Glomerular visceral epithelial cell (primary cell): ENCODE measurements around the gene RAB10.
"Not testable (repeated sequence)": the region's sequence is repeated elsewhere in the genome, so short reads cannot be mapped to it uniquely, and the experiment has no call there.

Source experiments
- DNase-seq: peaks from one replicate; pipeline ENCODE4 v3.0.0-alpha.2; 2016; ENCODE audit errors: extremely low spot score

The RAB10 gene

GRCh38 chr2:26088931-26089330 lies 55.0 kb downstream of the RAB10 start:
- not testable (repeated sequence) for DNase-seq

GRCh38 chr2:26089337-26089736 lies 55.5 kb downstream of the RAB10 start:
- DNase-seq, result no peak

- no peak for DNase-seq
These were observed 61.9 kb downstream of the RAB10 start for GRCh38 chr2:26095758-26096157.

GRCh38 chr2:26099933-26100332 lies 66.0 kb downstream of the RAB10 start:
- no peak for DNase-seq

GRCh38 chr2:26100384-26100783 lies 66.5 kb downstream of the RAB10 start:
- DNase-seq, result no peak

GRCh38 chr2:26103752-26104151 lies 69.9 kb downstream of the RAB10 start:
- no peak for DNase-seq

GRCh38 chr2:26108701-26109100 lies 74.8 kb downstream of the RAB10 start:
- DNase-seq, result not testable (repeated sequence)

- DNase-seq, result no peak
These were observed 78.3 kb downstream of the RAB10 start for GRCh38 chr2:26112201-26112600.

- DNase-seq, result no peak
These were observed 80.3 kb downstream of the RAB10 start for GRCh38 chr2:26114151-26114550.

- no peak for DNase-seq
These were observed 84.8 kb downstream of the RAB10 start for GRCh38 chr2:26118682-26119081.

- no peak for DNase-seq
These were observed 85.6 kb downstream of the RAB10 start for GRCh38 chr2:26119521-26119920.

GRCh38 chr2:26122630-26123029 lies 88.7 kb downstream of the RAB10 start:
- no peak for DNase-seq

GRCh38 chr2:26123426-26123825 lies 89.5 kb downstream of the RAB10 start:
- no peak for DNase-seq

- DNase-seq, result no peak
These were observed 92.2 kb downstream of the RAB10 start for GRCh38 chr2:26126074-26126473.

- no peak for DNase-seq
These were observed 94.3 kb downstream of the RAB10 start for GRCh38 chr2:26128176-26128575.

- no peak for DNase-seq
These were observed 96.9 kb downstream of the RAB10 start for GRCh38 chr2:26130763-26131162.

GRCh38 chr2:26136451-26136850 lies 102.6 kb downstream of the RAB10 start:
- DNase-seq, result no peak

GRCh38 chr2:26139269-26140183 lies 105.6 kb downstream of the RAB10 start:
- DNase-seq, result no peak

- no peak for DNase-seq
These were observed 107.4 kb downstream of the RAB10 start for GRCh38 chr2:26141145-26141769.

GRCh38 chr2:26144031-26144430 lies 110.1 kb downstream of the RAB10 start:
- no peak for DNase-seq

- peak; percentile 63 for DNase-seq
These were observed 111.2 kb downstream of the RAB10 start for GRCh38 chr2:26144953-26145680.

GRCh38 chr2:26148501-26148900 lies 114.6 kb downstream of the RAB10 start:
- no peak for DNase-seq

- DNase-seq, result no peak
These were observed 116.4 kb downstream of the RAB10 start for GRCh38 chr2:26150243-26150642.
